Omental fat pad (tissue), 4 donors: ENCODE results near the gene BRICD5. TPM values are rescaled to one million over a fixed set of nuclear protein-coding genes. Genes with fewer than 3 reads are reported as not detected.
A peak's percentile ranks its signal among the peaks of the same experiment; 100 is the strongest.

Experiments
- ATAC-seq: fragments of 150-250 bp; one replicate; pipeline ENCODE4 v1.9.1; 2016; ENCODE audit warnings: mild to moderate bottlenecking, moderate library complexity; ENCODE audit not compliant: low FRiP score
- DNase-seq: peaks from one replicate; pipeline ENCODE4 v3.0.0-alpha.2; 2019; ENCODE audit warnings: low spot score
- total RNA-seq, 4 donors: library from RNA; depleted of rRNA; stranded (reverse); fragments of >200 nt; gene quantifications; one replicate each; pipeline ENCODE4 v1.1.0, GENCODE V29; 2016
- TF ChIP-seq, protein P1 (sequence below), 3 donors: fragments of 450-650 bp; IDR thresholded peaks; one replicate each; pipeline ENCODE4 v1.5.1; 2016 to 2017; ENCODE audit warnings: antibody characterized with exemption in 3 of 3, mild to moderate bottlenecking in 3 of 3, moderate library complexity in 2 of 3

The BRICD5 gene
- total RNA-seq, 4 donors from 2014 or later = 1.5 to 10.1 (median 4.3) TPM

DNA sequence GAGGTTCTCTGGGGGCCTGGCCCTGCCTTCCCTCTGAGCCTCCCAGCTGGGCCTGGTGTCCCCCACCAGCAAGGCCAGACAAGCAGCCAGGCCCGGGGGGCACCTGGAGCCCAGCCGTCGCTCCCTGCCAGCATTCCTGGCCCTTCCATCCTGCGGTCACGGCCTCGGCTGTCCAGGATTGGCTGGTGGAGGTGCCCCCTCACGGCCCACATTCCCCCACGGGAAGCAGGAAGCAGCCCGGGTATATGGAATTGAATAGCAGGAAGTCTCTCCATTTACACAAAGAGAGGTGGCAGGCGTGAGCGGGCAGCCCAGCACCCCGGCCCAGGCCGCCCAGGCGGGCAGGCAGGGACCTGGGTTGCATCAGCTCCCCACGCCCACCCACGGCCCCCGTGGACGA is 40.6 kb downstream of the BRICD5 start:
- ATAC-seq (peak; percentile 20), DNase-seq (no peak)
- TF ChIP-seq, protein P1, sequence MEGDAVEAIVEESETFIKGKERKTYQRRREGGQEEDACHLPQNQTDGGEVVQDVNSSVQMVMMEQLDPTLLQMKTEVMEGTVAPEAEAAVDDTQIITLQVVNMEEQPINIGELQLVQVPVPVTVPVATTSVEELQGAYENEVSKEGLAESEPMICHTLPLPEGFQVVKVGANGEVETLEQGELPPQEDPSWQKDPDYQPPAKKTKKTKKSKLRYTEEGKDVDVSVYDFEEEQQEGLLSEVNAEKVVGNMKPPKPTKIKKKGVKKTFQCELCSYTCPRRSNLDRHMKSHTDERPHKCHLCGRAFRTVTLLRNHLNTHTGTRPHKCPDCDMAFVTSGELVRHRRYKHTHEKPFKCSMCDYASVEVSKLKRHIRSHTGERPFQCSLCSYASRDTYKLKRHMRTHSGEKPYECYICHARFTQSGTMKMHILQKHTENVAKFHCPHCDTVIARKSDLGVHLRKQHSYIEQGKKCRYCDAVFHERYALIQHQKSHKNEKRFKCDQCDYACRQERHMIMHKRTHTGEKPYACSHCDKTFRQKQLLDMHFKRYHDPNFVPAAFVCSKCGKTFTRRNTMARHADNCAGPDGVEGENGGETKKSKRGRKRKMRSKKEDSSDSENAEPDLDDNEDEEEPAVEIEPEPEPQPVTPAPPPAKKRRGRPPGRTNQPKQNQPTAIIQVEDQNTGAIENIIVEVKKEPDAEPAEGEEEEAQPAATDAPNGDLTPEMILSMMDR (IDR thresholded peaks at IDR 0.05) = no peak

DNA sequence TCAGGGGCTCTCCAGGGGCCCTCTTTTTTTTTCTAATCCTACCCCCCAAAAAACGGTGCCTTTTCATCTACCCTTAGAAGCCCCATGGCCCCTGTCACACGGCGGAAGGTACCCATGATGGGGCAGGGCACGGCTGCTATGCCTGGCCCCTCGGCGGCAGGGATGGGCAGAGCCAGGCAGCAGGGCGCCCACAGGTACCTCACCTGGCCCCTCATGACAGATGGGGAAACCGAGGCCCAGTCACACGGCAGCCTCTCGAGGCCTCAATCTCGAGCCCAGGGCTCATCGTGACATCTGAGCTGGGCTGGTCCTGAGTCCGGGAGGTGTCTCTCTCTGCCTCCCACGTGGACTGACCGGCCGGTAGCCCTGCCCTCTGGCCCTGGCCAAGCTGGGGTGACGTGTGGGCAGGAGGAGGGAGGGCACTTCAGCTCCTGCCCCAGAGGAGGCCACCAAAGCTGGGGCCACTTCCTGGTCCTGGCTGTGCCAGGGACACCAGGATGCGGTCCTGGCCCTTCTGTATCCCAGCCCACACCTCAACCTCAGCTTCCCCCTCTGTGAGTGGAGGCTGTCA is 43.5 kb downstream of the BRICD5 start:
- TF ChIP-seq, protein P1 (IDR thresholded peaks at IDR 0.05) = no peak
- DNase-seq = no peak

GRCh38 chr16:2166263-2167067 is 44.2 kb downstream of the BRICD5 start:
- ATAC-seq (no peak), DNase-seq (no peak)
- TF ChIP-seq, protein P1 (IDR thresholded peaks at IDR 0.05) = no peak

More for the DNA sequence above, 43.5 kb downstream of the BRICD5 start:
- no peak for ATAC-seq

DNA sequence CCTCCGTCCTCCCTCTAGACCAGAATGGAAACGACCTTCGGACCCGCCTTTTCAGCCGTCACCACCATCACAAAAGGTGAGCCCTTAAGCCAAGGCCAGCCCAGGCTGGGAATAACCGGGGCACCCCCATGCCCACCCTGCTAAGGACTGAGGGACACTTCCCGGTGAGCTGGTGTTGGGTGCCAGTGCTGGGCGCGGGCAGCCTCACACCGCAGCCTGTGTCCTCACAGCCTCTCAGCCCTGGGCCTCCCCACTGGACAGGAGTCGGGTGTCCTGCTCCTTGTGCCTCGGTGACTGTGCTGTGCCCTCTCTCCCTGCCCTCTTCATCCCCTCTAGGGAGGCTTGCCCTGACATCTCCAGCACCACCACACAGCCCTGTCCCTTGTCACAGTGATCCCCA is 44.8 kb downstream of the BRICD5 start:
- ATAC-seq = no peak
- no peak for DNase-seq
- TF ChIP-seq, protein P1 (IDR thresholded peaks at IDR 0.05) = no peak

DNA sequence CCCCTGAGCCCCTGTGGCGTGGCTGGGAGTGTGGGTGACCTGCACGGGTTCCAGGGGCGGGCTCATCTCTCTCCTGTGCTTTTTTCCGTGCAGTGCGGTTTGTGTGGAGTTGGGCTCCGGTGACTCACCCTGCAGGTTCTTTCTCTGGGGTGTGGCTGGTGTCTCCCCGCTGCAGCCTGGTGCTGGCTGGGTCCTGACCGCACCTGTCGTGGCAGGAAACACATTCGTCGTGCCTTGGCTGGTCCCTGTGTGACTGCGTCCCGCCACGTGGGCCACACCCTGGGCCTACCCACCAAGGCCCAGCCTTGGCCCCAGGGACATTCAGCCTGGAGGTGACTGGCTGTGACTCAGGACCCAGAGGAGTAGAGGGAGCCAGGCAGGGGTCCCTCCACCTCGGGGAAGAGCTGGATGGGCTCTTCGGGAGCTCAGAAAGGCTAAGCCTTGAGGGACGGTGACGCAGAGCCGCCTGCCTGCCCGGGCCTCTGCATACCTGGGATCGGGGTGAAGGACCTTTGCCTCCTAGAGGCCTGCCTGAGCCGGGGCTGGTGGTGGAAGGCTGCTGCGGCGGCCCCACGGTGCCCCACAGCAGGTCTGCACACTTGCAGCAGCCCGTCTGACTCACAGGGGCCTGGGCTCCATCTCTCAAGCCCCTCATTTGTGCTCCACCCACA is 47.3 kb downstream of the BRICD5 start:
- TF ChIP-seq, protein P1 (IDR thresholded peaks at IDR 0.05) = no peak
- no peak for ATAC-seq
- no peak for DNase-seq

- DNase-seq = no peak
- ATAC-seq = no peak
- TF ChIP-seq, protein P1 (IDR thresholded peaks at IDR 0.05) = no peak
These were observed 48.0 kb downstream of the BRICD5 start for GRCh38 chr16:2162676-2163118.
